DMS 273 (cell line): ENCODE measurements around the gene TAF8.
"Not testable (repeated sequence)": the region's sequence is repeated elsewhere in the genome, so short reads cannot be mapped to it uniquely, and the experiment has no call there.

Source experiments
- DNase-seq: peaks from one replicate; lab custom pipeline; 2025; ENCODE audit not compliant: unreplicated experiment; lab: John Stamatoyannopoulos, UW

The TAF8 gene

GRCh38 chr6:42050297-42051267 lies at the start of gene TAF8:
Gene TAF8 (plus strand): TSS chr6:42050524. CDS start chr6:42050542, 18 bp downstream.
- DNase-seq, result peak; percentile 96

GRCh38 chr6:42001506-42001905 lies 48.8 kb upstream of the TAF8 start:
- no peak for DNase-seq

- DNase-seq, result not testable (repeated sequence)
Measured at GRCh38 chr6:42003658-42004057, 46.7 kb upstream of the TAF8 start.

- DNase-seq, result peak; percentile 19
Measured at GRCh38 chr6:42007286-42008137, 42.8 kb upstream of the TAF8 start.

GRCh38 chr6:42008138-42008528 lies 42.2 kb upstream of the TAF8 start:
- not testable (repeated sequence) for DNase-seq

GRCh38 chr6:42009844-42010184 lies 40.5 kb upstream of the TAF8 start:
- DNase-seq, result no peak

GRCh38 chr6:42010185-42010891 lies 40.0 kb upstream of the TAF8 start:
- peak; percentile 70 for DNase-seq

GRCh38 chr6:42010909-42011308 lies 39.4 kb upstream of the TAF8 start:
- no peak for DNase-seq

GRCh38 chr6:42012501-42013133 lies 37.7 kb upstream of the TAF8 start:
- no peak for DNase-seq

GRCh38 chr6:42013134-42013516 lies 37.2 kb upstream of the TAF8 start:
- no peak for DNase-seq

GRCh38 chr6:42017021-42017643 lies 33.2 kb upstream of the TAF8 start:
- DNase-seq, result peak; percentile 27

- no peak for DNase-seq
Measured at GRCh38 chr6:42020967-42021366, 29.4 kb upstream of the TAF8 start.

- no peak for DNase-seq
Measured at GRCh38 chr6:42021847-42022754, 28.2 kb upstream of the TAF8 start.

- DNase-seq, result no peak
Measured at GRCh38 chr6:42022755-42023384, 27.5 kb upstream of the TAF8 start.

- no peak for DNase-seq
Measured at GRCh38 chr6:42025066-42025844, 25.1 kb upstream of the TAF8 start.

GRCh38 chr6:42025845-42026243 lies 24.5 kb upstream of the TAF8 start:
- no peak for DNase-seq

GRCh38 chr6:42026540-42026939 lies 23.8 kb upstream of the TAF8 start:
- DNase-seq, result no peak
